GM12864 (cell line): ENCODE results near the gene TMC5.

ENCODE experiments used
- DNase-seq: peaks from one replicate; pipeline ENCODE4 v3.0.0-alpha.2; 2011; ENCODE audit warnings: low read depth
- H3K4me3 ChIP-seq: 2 replicates; pipeline ENCODE4 v1.5.1; 2011; ENCODE audit warnings: mild to moderate bottlenecking, low read depth, low read length, control low read depth
- CTCF ChIP-seq: IDR thresholded peaks from 2 replicates; pipeline ENCODE4 v1.5.1; 2011; ENCODE audit warnings: low read depth, mild to moderate bottlenecking, moderate library complexity, low read length, control low read depth, inconsistent platforms; ENCODE audit errors: missing control alignments

TMC5 gene

GRCh38 chr16:19488213-19488640 is 70.5 kb downstream of the TMC5 start:
- no peak for DNase-seq
- no peak overlapping the region for H3K4me3 ChIP-seq
- TF ChIP-seq CTCF = no peak

- TF ChIP-seq CTCF = no peak
- no peak for DNase-seq
- no peak overlapping the region for H3K4me3 ChIP-seq
Measured at GRCh38 chr16:19490619-19491018, 72.9 kb downstream of the TMC5 start.

- no peak overlapping the region for H3K4me3 ChIP-seq
- DNase-seq = no peak
- no peak for TF ChIP-seq CTCF
Measured at GRCh38 chr16:19497176-19497575, 79.5 kb downstream of the TMC5 start.

- H3K4me3 ChIP-seq = no peak overlapping the region
- no peak for DNase-seq
- TF ChIP-seq CTCF = no peak
Measured at GRCh38 chr16:19499006-19499405, 81.3 kb downstream of the TMC5 start.

- no peak for DNase-seq
- no peak overlapping the region for H3K4me3 ChIP-seq
- no peak for TF ChIP-seq CTCF
Measured at GRCh38 chr16:19499481-19499880, 81.8 kb downstream of the TMC5 start.

GRCh38 chr16:19502395-19503131 is 84.9 kb downstream of the TMC5 start:
- DNase-seq = no peak
- H3K4me3 ChIP-seq = no peak overlapping the region
- peak; percentile 72 for TF ChIP-seq CTCF

- no peak overlapping the region for H3K4me3 ChIP-seq
- no peak for TF ChIP-seq CTCF
- no peak for DNase-seq
Measured at GRCh38 chr16:19503461-19504075, 85.9 kb downstream of the TMC5 start.
